GM12891 (cell line): ENCODE measurements around the gene SEZ6L2.

Experiments
- PAX5 ChIP-seq: IDR thresholded peaks from 2 replicates; pipeline ENCODE4 v1.6.1; 2011; ENCODE audit warnings: low read length, moderate library complexity, mild to moderate bottlenecking; ENCODE audit not compliant: insufficient read depth, severe bottlenecking
- POLR2A ChIP-seq: IDR thresholded peaks from 2 replicates; pipeline ENCODE4 v1.6.1; 2011; ENCODE audit warnings: low read depth, low read length, control low read depth
- POLR2AphosphoS5 ChIP-seq: IDR thresholded peaks from 2 replicates; pipeline ENCODE4 v1.6.1; 2011; ENCODE audit warnings: low read depth, low read length, control low read depth
- POU2F2 ChIP-seq: IDR thresholded peaks from 2 replicates; pipeline ENCODE4 v1.6.1; 2011; ENCODE audit warnings: low read depth, mild to moderate bottlenecking, control low read depth, low read length, moderate library complexity
- SPI1 ChIP-seq: IDR thresholded peaks from 2 replicates; pipeline ENCODE4 v1.6.1; 2011; ENCODE audit warnings: low read depth, low read length, control low read depth
- TAF1 ChIP-seq: IDR thresholded peaks from 2 replicates; pipeline ENCODE4 v1.6.1; 2011; ENCODE audit warnings: low read depth, low read length, control low read depth

DNA sequence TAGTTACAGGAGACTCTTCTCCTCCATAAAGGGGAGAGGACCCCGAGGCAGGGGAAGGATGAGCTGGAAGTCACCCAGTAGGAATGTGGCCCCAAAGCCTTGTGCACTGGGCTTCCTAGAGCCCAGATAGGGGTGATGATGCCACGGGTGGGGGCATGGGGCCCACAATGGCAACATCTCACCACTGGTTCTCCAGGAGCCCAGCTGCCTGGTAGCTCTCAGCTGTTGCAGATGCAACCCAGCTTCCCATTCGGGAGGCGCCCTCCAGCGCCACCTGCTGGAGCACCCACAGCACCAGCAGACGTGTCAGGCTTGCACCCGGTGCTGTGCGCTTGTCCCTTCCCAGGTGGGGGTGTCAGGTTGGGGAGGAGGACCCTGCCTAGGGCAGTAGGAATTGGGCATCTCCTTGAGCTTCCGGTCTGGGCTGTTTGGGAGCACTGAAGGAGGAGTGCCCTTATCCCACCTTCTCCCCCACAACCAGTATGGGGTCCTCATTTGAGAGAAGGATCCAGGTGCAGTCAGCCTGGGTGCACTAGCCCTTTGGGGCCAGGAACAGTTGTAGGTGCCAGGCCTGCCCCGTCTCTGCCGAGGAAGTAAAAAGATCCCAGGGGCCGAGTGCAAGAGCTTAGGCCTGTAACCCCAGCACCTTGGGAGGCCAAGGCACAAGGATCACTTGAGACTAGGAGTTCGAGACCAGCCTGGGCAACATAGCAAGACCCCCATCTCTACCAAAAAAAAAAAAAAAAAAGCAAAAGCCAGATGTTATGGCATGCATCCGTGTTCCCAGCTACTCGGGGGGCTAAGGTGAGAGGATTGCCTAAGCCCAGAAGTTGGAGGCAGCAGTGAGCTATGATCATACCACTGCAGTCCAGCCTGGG, 50.7 kb downstream of the SEZ6L2 start:
- no peak for TF ChIP-seq POLR2A
- TF ChIP-seq TAF1: no peak
- TF ChIP-seq POLR2AphosphoS5: no peak
- no peak for TF ChIP-seq SPI1
- TF ChIP-seq PAX5: no peak
- TF ChIP-seq POU2F2: no peak
